Naive thymus-derived CD4-positive, alpha-beta T cell (primary cell): ENCODE data around the gene CHST6. TPM values are rescaled to one million over a fixed set of nuclear protein-coding genes. Genes with fewer than 3 reads are reported as not detected.
"Not testable (repeated sequence)": the region's sequence is repeated elsewhere in the genome, so short reads cannot be mapped to it uniquely, and the experiment has no call there.

ENCODE experiments used
- ATAC-seq: fragments of 150-1000 bp; cut with Tn5 transposase; 2 replicates; pipeline ENCODE4 v1.10.0; 2021; ENCODE audit warnings: mild to moderate bottlenecking, moderate library complexity
- CTCF ChIA-PET: fragments of 350-600 bp; sonication (Branson Sonifier 250); formaldehyde crosslinking; loops from one replicate; lab custom pipeline; 2021; ENCODE audit warnings: antibody characterized with exemption; lab: Charles Lee
- POLR2A ChIA-PET: fragments of 350-600 bp; sonication (Branson Sonifier 250); formaldehyde crosslinking; loops from one replicate; lab custom pipeline; 2021; ENCODE audit warnings: antibody characterized with exemption, inconsistent platforms; lab: Charles Lee
- DNase-seq, 9 donors: peaks; one replicate each; pipeline versions ENCODE4 v3.0.0 to v3.0.0-alpha.2; 2020 to 2022; ENCODE audit warnings: mixed read lengths in 1 of 9
- H3K27ac ChIP-seq: one replicate; pipeline ENCODE4 v1.7.0; 2013; ENCODE audit warnings: mild to moderate bottlenecking, low read depth, low read length, moderate library complexity
- H3K27me3 ChIP-seq, 2 donors: one replicate each; pipeline ENCODE4 v1.7.0; 2013; ENCODE audit warnings: low read length in 2 of 2, mild to moderate bottlenecking in 2 of 2, moderate library complexity in 2 of 2; ENCODE audit not compliant: control insufficient read depth in 2 of 2, insufficient read depth in 2 of 2
- H3K36me3 ChIP-seq, 3 experiments: 1 replicate in 2 of 3; 2 replicates in 1 of 3; pipeline ENCODE4 v1.7.0; 2013; ENCODE audit warnings: low read length in 3 of 3, mild to moderate bottlenecking in 3 of 3, moderate library complexity in 1 of 3; ENCODE audit not compliant: insufficient read depth in 3 of 3, control insufficient read depth in 2 of 3
- H3K4me1 ChIP-seq, 2 donors: one replicate each; pipeline ENCODE4 v1.7.0; 2013; ENCODE audit warnings: low read length in 2 of 2, mild to moderate bottlenecking in 2 of 2, moderate library complexity in 1 of 2; ENCODE audit not compliant: control insufficient read depth in 2 of 2, insufficient read depth in 2 of 2
- H3K4me3 ChIP-seq: 2 replicates; pipeline ENCODE4 v1.7.0; 2013; ENCODE audit warnings: mild to moderate bottlenecking, low read length
- H3K9me3 ChIP-seq, 3 experiments: 1 replicate in 2 of 3; 2 replicates in 1 of 3; pipeline ENCODE4 v1.7.0; 2013; ENCODE audit warnings: low read length in 3 of 3; ENCODE audit not compliant: control insufficient read depth in 2 of 3
- H3K27ac Mint-ChIP-seq, 9 donors: one replicate each; pipeline ENCODE4 v1.8.0; 2020 to 2022; ENCODE audit warnings: mixed read lengths in 9 of 9, mild to moderate bottlenecking in 8 of 9, moderate library complexity in 5 of 9, inconsistent platforms in 2 of 9
- H3K27me3 Mint-ChIP-seq, 5 donors: one replicate each; pipeline ENCODE4 v1.8.0; 2021 to 2022; ENCODE audit warnings: mixed read lengths in 5 of 5, mild to moderate bottlenecking in 1 of 5
- H3K36me3 Mint-ChIP-seq, 5 donors: one replicate each; pipeline ENCODE4 v1.8.0; 2020 to 2022; ENCODE audit warnings: mixed read lengths in 5 of 5, mild to moderate bottlenecking in 3 of 5, inconsistent platforms in 1 of 5
- H3K4me1 Mint-ChIP-seq, 7 donors: one replicate each; pipeline ENCODE4 v1.8.0; 2020 to 2022; ENCODE audit warnings: mixed read lengths in 7 of 7, mild to moderate bottlenecking in 3 of 7, inconsistent platforms in 1 of 7
- H3K4me3 Mint-ChIP-seq, 10 donors: one replicate each; pipeline ENCODE4 v1.8.0; 2020 to 2022; ENCODE audit warnings: mild to moderate bottlenecking in 10 of 10, mixed read lengths in 10 of 10, moderate library complexity in 6 of 10, inconsistent platforms in 2 of 10
- H3K9me3 Mint-ChIP-seq, 11 donors: one replicate each; pipeline ENCODE4 v1.8.0; 2020 to 2022; ENCODE audit warnings: mixed read lengths in 11 of 11, mild to moderate bottlenecking in 4 of 11, inconsistent platforms in 1 of 11, moderate library complexity in 1 of 11
- intact Hi-C, 2 donors: fragments of 100-400 bp; cut with micrococcal nuclease; formaldehyde crosslinking; loops; one replicate each; pipeline ENCODE4 v1.15.1; 2023
- polyA plus RNA-seq, 2 donors: library from polyadenylated mRNA; unstranded; fragments of 300-500 nt; fragmentation: Illumina TruSeq; gene quantifications; one replicate each; pipeline ENCODE4 v1.2.3, GENCODE V29; 2021
- total RNA-seq, 6 experiments: library from RNA in 5 of 6; stranded (reverse) in 5 of 6; gene quantifications; 1 replicate in 5 of 6; 2 replicates in 1 of 6; pipeline ENCODE4 v1.2.3 and lab custom pipeline; 2021 to 2026

The CHST6 gene
- total and polyA plus RNA-seq, 7 experiments from 2014 or later: 0.05 to 0.14 (median 0.11) TPM; not detected in 4

GRCh38 chr16:75527825-75528299 is 32.6 kb upstream of the CHST6 start:
- no peaks in the 10 kb centered on the region for H3K27me3 ChIP-seq
- Mint-ChIP-seq H3K4me1 (no peaks in the 10 kb centered on the region), H3K36me3 (no peaks in the 10 kb centered on the region), H3K4me3 (no peak overlapping the region), H3K27ac (no peak overlapping the region), H3K9me3 (peaks cover 0 to 2% (median 0%) of the 10 kb centered on the region in 11 donors), H3K27me3 (peaks cover 0 to 4% (median 0%) of the 10 kb centered on the region in 5 donors)
- no peaks in the 10 kb centered on the region for H3K4me1 ChIP-seq
- DNase-seq (no peak), ATAC-seq (no peak)
- H3K9me3 ChIP-seq: no peaks in the 10 kb centered on the region
- ChIA-PET POLR2A (no interaction called here), CTCF (no interaction called here)
- H3K4me3 ChIP-seq: no peak overlapping the region
- intact Hi-C loops: no loop called here
- no peaks in the 10 kb centered on the region for H3K36me3 ChIP-seq
- no peak overlapping the region for H3K27ac ChIP-seq

- H3K4me1 ChIP-seq: no peaks in the 10 kb centered on the region
- ChIA-PET CTCF (no interaction called here), POLR2A (no interaction called here)
- no peak overlapping the region for H3K4me3 ChIP-seq
- ATAC-seq (no peak), DNase-seq (no peak)
- H3K27ac ChIP-seq: no peak overlapping the region
- Mint-ChIP-seq H3K4me1 (no peaks in the 10 kb centered on the region), H3K9me3 (peaks cover 0 to 2% (median 0%) of the 10 kb centered on the region in 11 donors), H3K36me3 (no peaks in the 10 kb centered on the region), H3K4me3 (no peak overlapping the region), H3K27ac (no peak overlapping the region), H3K27me3 (peaks cover 0 to 1% (median 0%) of the 10 kb centered on the region in 5 donors)
- H3K27me3 ChIP-seq: no peaks in the 10 kb centered on the region
- no peaks in the 10 kb centered on the region for H3K9me3 ChIP-seq
- intact Hi-C loops: no loop called here
- H3K36me3 ChIP-seq: no peaks in the 10 kb centered on the region
Measured at GRCh38 chr16:75526032-75526790, 31.0 kb upstream of the CHST6 start.

- Mint-ChIP-seq H3K9me3 (peaks cover 0 to 2% (median 0%) of the 10 kb centered on the region in 11 donors), H3K4me3 (no peak overlapping the region), H3K36me3 (no peaks in the 10 kb centered on the region), H3K4me1 (peaks cover 5 to 22% (median 15%) of the 10 kb centered on the region in 7 donors), H3K27ac (peak overlapping the region in 1 of 9 donors; percentile 59), H3K27me3 (peaks cover 0 to 13% (median 0%) of the 10 kb centered on the region in 5 donors)
- Histone ChIP-seq H3K27ac (no peak overlapping the region), H3K27me3 (no peaks in the 10 kb centered on the region), H3K4me1 (peaks cover 0 to 3% of the 10 kb centered on the region in 2 donors), H3K36me3 (peaks cover 0 to 3% (median 0%) of the 10 kb centered on the region in 3 experiments), H3K9me3 (no peaks in the 10 kb centered on the region), H3K4me3 (no peak overlapping the region)
- ATAC-seq (no peak), DNase-seq (no peak)
- CTCF ChIA-PET: no interaction called here
- POLR2A ChIA-PET: interaction anchor here (0.6 kb wide), 1 partner anchor 48 kb away, joined by 5 read pairs; no protein-coding TSS in a partner anchor
- intact Hi-C loops: no loop called here
Measured at GRCh38 chr16:75519175-75519574, 23.9 kb upstream of the CHST6 start.

GRCh38 chr16:75516189-75516966 is 21.1 kb upstream of the CHST6 start:
- Mint-ChIP-seq H3K27me3 (peaks cover 0 to 13% (median 0%) of the 10 kb centered on the region in 5 donors), H3K4me3 (peak overlapping the region; percentile 72 to 98 (median 84)), H3K27ac (peak overlapping the region in 8 of 9 donors; percentile 25 to 91 (median 74)), H3K4me1 (peaks cover 5 to 22% (median 15%) of the 10 kb centered on the region in 7 donors)
- H3K27me3 ChIP-seq, H3K4me1 ChIP-seq, H3K36me3 Mint-ChIP-seq, H3K9me3 ChIP-seq, H3K9me3 Mint-ChIP-seq, H3K36me3 ChIP-seq: not testable (repeated sequence)
- POLR2A ChIA-PET: interaction anchor here (1.0 to 2.4 kb wide), 7 partner anchors 12 to 531 kb away, joined by 3 to 15 read pairs (median 6); partner anchors contain the start of genes CFDP1, GABARAPL2, KARS1 and TERF2IP
- CTCF ChIA-PET: interaction anchor here (0.6 to 1.5 kb wide), 7 partner anchors 38 to 105 kb away, joined by 3 to 4 read pairs (median 3); partner anchors contain the start of genes CFDP1 and TMEM231
- ATAC-seq: peak; percentile 20
- intact Hi-C loops: loop anchor here in 1 of 2 donors (2.0 kb wide), 2 partner anchors 248 to 1674 kb away; partner anchors contain the start of gene MON1B
- Histone ChIP-seq H3K4me3 (peak overlapping the region; percentile 78), H3K27ac (peak overlapping the region; percentile 77)
- peak; percentile 21 to 54 (median 36) for DNase-seq

GRCh38 chr16:75514296-75514695 is 19.1 kb upstream of the CHST6 start:
- Mint-ChIP-seq H3K4me1 (peaks cover 5 to 22% (median 15%) of the 10 kb centered on the region in 7 donors), H3K27me3 (peaks cover 0 to 12% (median 0%) of the 10 kb centered on the region in 5 donors), H3K36me3 (no peaks in the 10 kb centered on the region), H3K27ac (no peak overlapping the region), H3K9me3 (peaks cover 0 to 2% (median 0%) of the 10 kb centered on the region in 11 donors), H3K4me3 (no peak overlapping the region)
- Histone ChIP-seq H3K27me3 (no peaks in the 10 kb centered on the region), H3K27ac (no peak overlapping the region), H3K36me3 (peaks cover 0 to 3% (median 0%) of the 10 kb centered on the region in 3 experiments), H3K9me3 (no peaks in the 10 kb centered on the region), H3K4me3 (no peak overlapping the region), H3K4me1 (peaks cover 0 to 3% of the 10 kb centered on the region in 2 donors)
- ChIA-PET CTCF (interaction anchor here (1.1 kb wide), 1 partner anchor 51 kb away, joined by 3 read pairs; no protein-coding TSS in a partner anchor), POLR2A (no interaction called here)
- DNase-seq: no peak
- intact Hi-C loops: no loop called here
- no peak for ATAC-seq

- Histone ChIP-seq H3K4me1 (no peaks in the 10 kb centered on the region), H3K27me3 (no peaks in the 10 kb centered on the region), H3K9me3 (no peaks in the 10 kb centered on the region), H3K4me3 (no peak overlapping the region), H3K36me3 (no peaks in the 10 kb centered on the region), H3K27ac (no peak overlapping the region)
- Mint-ChIP-seq H3K4me3 (no peak overlapping the region), H3K27me3 (peaks cover 5 to 27% (median 11%) of the 10 kb centered on the region in 5 donors), H3K9me3 (no peaks in the 10 kb centered on the region), H3K4me1 (no peaks in the 10 kb centered on the region), H3K27ac (no peak overlapping the region), H3K36me3 (no peaks in the 10 kb centered on the region)
- ATAC-seq: peak; percentile 81
- ChIA-PET POLR2A (no interaction called here), CTCF (no interaction called here)
- no peak for DNase-seq
- intact Hi-C loops: no loop called here
Measured at GRCh38 chr16:75506574-75506973, 11.3 kb upstream of the CHST6 start.
